ENCODE measurements around the gene CENPK. TPM values are rescaled to one million over a fixed set of nuclear protein-coding genes. Genes with fewer than 3 reads are reported as not detected.

The CENPK gene
- total RNA-seq, 1 donor from 2014 or later: 7.0 TPM

DNA sequence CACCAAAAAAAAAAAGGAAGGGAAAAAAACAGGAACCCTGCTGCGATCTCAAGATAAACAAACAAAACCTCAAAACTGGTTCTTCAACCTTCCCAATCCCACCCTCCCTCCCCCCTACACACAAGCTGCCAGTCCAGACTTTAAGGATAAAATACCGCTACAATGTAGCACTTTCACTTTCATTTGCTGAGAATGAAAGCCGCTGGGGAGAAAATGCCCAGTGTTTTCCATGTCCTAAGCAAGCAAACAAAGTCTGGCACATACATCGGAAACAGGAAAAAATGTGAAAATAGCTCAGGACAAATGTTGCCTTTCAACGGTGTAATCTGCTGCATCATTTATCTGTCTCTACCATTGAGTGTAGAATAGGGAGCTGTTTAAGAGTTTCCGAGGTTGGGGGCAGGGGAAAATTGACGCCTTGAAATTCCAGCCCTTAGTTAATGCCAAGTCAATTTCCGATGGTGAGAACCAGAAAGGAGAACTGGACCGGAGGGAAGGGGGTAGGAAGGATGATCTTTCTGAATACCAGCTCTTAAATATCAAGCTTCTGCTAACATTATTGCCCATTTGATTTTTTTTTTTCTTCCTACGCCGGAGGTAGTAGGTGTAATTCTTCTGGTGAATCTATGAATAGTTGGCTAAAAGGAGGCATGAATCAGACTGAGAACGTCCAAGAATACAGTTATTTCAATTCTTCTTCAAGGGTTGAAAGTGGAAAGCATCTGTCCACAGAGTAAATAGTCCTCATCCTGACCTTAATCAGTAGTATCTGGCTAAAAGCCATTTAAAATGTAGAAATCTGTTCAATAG lies 80.0 kb downstream of the CENPK start:
- no peaks in the 10 kb centered on the region for H3K36me3 ChIP-seq (ENCODE audit: insufficient read depth, low read length)
- peak overlapping the region; percentile 90 for H3K27ac ChIP-seq (ENCODE audit: low read depth, low read length)
- no peak for TF ChIP-seq CTCF (IDR thresholded peaks at IDR 0.05; ENCODE audit: insufficient read depth, low read depth, low read length)
- peak overlapping the region; percentile 95 for H3K4me3 ChIP-seq (ENCODE audit: insufficient read depth, low read depth, low read length)
- DNase-seq (ENCODE audit: low read depth) (peak; percentile 70), FAIRE-seq (peak; percentile 90)
- Mint-ChIP-seq H3K4me1 (ENCODE audit: low read depth, unreplicated experiment) (peaks cover 5% of the 10 kb centered on the region), H3K9me3 (ENCODE audit: unreplicated experiment) (no peaks in the 10 kb centered on the region), H3K27ac (ENCODE audit: unreplicated experiment) (peak overlapping the region; percentile 90), H3K27me3 (ENCODE audit: low read depth, unreplicated experiment) (no peaks in the 10 kb centered on the region), H3K4me3 (ENCODE audit: unreplicated experiment) (no peak overlapping the region), H3K36me3 (ENCODE audit: low read depth, unreplicated experiment) (no peaks in the 10 kb centered on the region)
- H3K27me3 ChIP-seq (ENCODE audit: insufficient read depth, low read length): no peaks in the 10 kb centered on the region
- peak overlapping the region; percentile 91 for H3K4me2 ChIP-seq (ENCODE audit: low read length)
- H3K4me1 ChIP-seq (ENCODE audit: insufficient read depth, low read length): peaks cover 17% of the 10 kb centered on the region
- H3K9ac ChIP-seq (ENCODE audit: low read length): peak overlapping the region; percentile 94
- peaks cover 29% of the 10 kb centered on the region for H3K79me2 ChIP-seq (ENCODE audit: insufficient read depth, low read length)
- peak overlapping the region; percentile 73 for H2AFZ ChIP-seq (ENCODE audit: low read depth, low read length)
- H4K20me1 ChIP-seq (ENCODE audit: insufficient read depth, low read length): no peaks in the 10 kb centered on the region
- no peaks in the 10 kb centered on the region for H3K9me3 ChIP-seq (ENCODE audit: insufficient read depth, low read depth, low read length)

DNA sequence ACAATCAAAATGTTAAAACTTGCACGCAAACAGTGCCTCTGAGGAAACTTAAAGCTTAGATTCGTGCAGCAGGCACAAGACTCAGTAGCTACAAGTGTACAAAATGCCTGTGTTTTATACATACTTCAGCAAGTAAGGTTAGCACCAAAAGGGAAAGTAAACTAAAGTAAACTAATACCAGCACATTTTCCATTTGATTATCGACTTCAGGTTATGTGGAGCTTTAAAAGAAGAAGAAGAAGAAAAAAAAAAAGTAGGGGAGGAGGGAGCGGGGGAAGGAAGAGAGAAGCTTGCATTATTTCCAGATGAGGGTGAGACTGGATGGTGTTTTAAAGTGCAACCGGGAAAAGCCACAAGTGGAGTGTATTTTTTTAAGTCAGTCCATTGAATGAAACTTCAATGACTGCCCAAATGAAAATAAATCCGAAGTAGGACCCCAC lies 80.7 kb downstream of the CENPK start:
- Mint-ChIP-seq H3K4me3 (ENCODE audit: unreplicated experiment) (no peak overlapping the region), H3K4me1 (ENCODE audit: low read depth, unreplicated experiment) (peaks cover 10% of the 10 kb centered on the region), H3K36me3 (ENCODE audit: low read depth, unreplicated experiment) (no peaks in the 10 kb centered on the region), H3K9me3 (ENCODE audit: unreplicated experiment) (no peaks in the 10 kb centered on the region), H3K27ac (ENCODE audit: unreplicated experiment) (no peak overlapping the region), H3K27me3 (ENCODE audit: low read depth, unreplicated experiment) (no peaks in the 10 kb centered on the region)
- peaks cover 17% of the 10 kb centered on the region for H3K4me1 ChIP-seq (ENCODE audit: insufficient read depth, low read length)
- H3K4me3 ChIP-seq (ENCODE audit: insufficient read depth, low read depth, low read length): peak overlapping the region; percentile 95
- no peaks in the 10 kb centered on the region for H3K9me3 ChIP-seq (ENCODE audit: insufficient read depth, low read depth, low read length)
- H4K20me1 ChIP-seq (ENCODE audit: insufficient read depth, low read length): no peaks in the 10 kb centered on the region
- no peak overlapping the region for H2AFZ ChIP-seq (ENCODE audit: low read depth, low read length)
- TF ChIP-seq CTCF (IDR thresholded peaks at IDR 0.05; ENCODE audit: insufficient read depth, low read depth, low read length) (no peak), EZH2 (IDR thresholded peaks at IDR 0.05; ENCODE audit: insufficient read depth, low read length) (no peak)
- peak overlapping the region; percentile 90 for H3K27ac ChIP-seq (ENCODE audit: low read depth, low read length)
- peak; percentile 59 for FAIRE-seq
- H3K9ac ChIP-seq (ENCODE audit: low read length): peak overlapping the region; percentile 94
- H3K4me2 ChIP-seq (ENCODE audit: low read length): peak overlapping the region; percentile 91
- H3K36me3 ChIP-seq (ENCODE audit: insufficient read depth, low read length): no peaks in the 10 kb centered on the region
- peaks cover 36% of the 10 kb centered on the region for H3K79me2 ChIP-seq (ENCODE audit: insufficient read depth, low read length)
- peak; percentile 67 for DNase-seq (ENCODE audit: low read depth)
- H3K27me3 ChIP-seq (ENCODE audit: insufficient read depth, low read length): no peaks in the 10 kb centered on the region
